ENCODE measurements around the gene ZIC1.

DNA sequence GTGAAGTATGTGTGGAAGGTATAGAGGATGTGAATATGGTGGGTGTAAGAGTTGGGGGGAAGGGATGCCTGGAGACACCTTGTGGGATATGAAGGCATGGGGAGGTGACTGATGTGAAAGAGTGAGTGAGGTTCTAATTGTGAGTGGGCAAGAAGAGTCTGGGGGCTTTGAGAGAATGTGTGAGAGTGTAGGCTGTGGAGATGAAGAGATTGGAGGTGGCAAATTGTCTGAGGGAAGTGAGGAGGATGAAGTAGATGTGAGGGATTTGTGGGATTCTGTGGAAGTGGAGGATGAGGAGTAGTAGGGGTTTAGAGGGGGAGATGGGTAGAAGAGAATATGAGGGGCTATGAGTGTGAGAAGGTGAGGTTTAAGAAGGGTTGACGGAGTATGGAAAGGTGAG lies 44.4 kb upstream of the ZIC1 start:
- TF ChIP-seq, protein P1, sequence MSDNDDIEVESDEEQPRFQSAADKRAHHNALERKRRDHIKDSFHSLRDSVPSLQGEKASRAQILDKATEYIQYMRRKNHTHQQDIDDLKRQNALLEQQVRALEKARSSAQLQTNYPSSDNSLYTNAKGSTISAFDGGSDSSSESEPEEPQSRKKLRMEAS (IDR thresholded peaks at IDR 0.05), result no peak
- TF ChIP-seq TEAD4 (IDR thresholded peaks at IDR 0.05), result no peak

Data from Ishikawa (cell line).